MCF 10A (cell line): ENCODE data around the gene HECTD4. TPM values are rescaled to one million over a fixed set of nuclear protein-coding genes. Genes with fewer than 3 reads are reported as not detected.
"Not testable (repeated sequence)": the region's sequence is repeated elsewhere in the genome, so short reads cannot be mapped to it uniquely, and the experiment has no call there.

Source experiments
- BruUV-seq: library from RNA; stranded (reverse); fragments of 400-500 nt; replicated peaks from 2 replicates; lab custom pipeline; 2021; lab: Mats Ljungman, UMichigan
- CTCF ChIA-PET: fragments of 300-600 bp; sonication (Branson Sonifier 250); formaldehyde crosslinking; extraction: SDS; loops from one replicate; lab custom pipeline; 2021; ENCODE audit warnings: antibody characterized with exemption, inconsistent platforms; lab: Yijun Ruan, JAX
- POLR2A ChIA-PET: fragments of 300-600, 350-650 bp; sonication (Branson Sonifier 250); formaldehyde crosslinking; extraction: SDS; loops from one replicate; lab custom pipeline; 2020; ENCODE audit warnings: antibody characterized with exemption, inconsistent platforms; lab: Yijun Ruan, JAX
- DNase-seq: peaks from one replicate; pipeline ENCODE4 v3.0.0-alpha.2; 2018; ENCODE audit not compliant: unreplicated experiment
- H3K27ac Mint-ChIP-seq: one replicate; pipeline ENCODE4 v1.8.0; 2022; ENCODE audit warnings: mild to moderate bottlenecking, low read depth, mixed read lengths; ENCODE audit not compliant: unreplicated experiment
- H3K27me3 Mint-ChIP-seq: one replicate; pipeline ENCODE4 v1.8.0; 2022; ENCODE audit warnings: mixed read lengths; ENCODE audit not compliant: insufficient read depth, unreplicated experiment
- H3K36me3 Mint-ChIP-seq: one replicate; pipeline ENCODE4 v1.8.0; 2022; ENCODE audit warnings: mild to moderate bottlenecking, moderate library complexity, mixed read lengths; ENCODE audit not compliant: insufficient read depth, unreplicated experiment
- H3K4me1 Mint-ChIP-seq: one replicate; pipeline ENCODE4 v1.8.0; 2022; ENCODE audit warnings: mixed read lengths; ENCODE audit not compliant: insufficient read depth, unreplicated experiment
- H3K4me3 Mint-ChIP-seq: one replicate; pipeline ENCODE4 v1.8.0; 2022; ENCODE audit warnings: mild to moderate bottlenecking, moderate library complexity, mixed read lengths; ENCODE audit not compliant: unreplicated experiment
- H3K9me3 Mint-ChIP-seq: one replicate; pipeline ENCODE4 v1.8.0; 2022; ENCODE audit warnings: mixed read lengths; ENCODE audit not compliant: unreplicated experiment
- intact Hi-C: fragments of 100-400 bp; cut with micrococcal nuclease; formaldehyde crosslinking; loops from 2 replicates; pipeline ENCODE4 v1.14.1; 2022
- total RNA-seq: library from RNA; stranded (reverse); gene quantifications from 2 replicates; pipeline ENCODE4 v1.2.3, GENCODE V29; 2022
- TF ChIP-seq, protein P1 (sequence below): fragments of 200-600 bp; IDR thresholded peaks from one replicate; pipeline ENCODE4 v1.8.0; 2022; ENCODE audit warnings: antibody characterized with exemption, mild to moderate bottlenecking; ENCODE audit not compliant: unreplicated experiment

HECTD4 gene
- total RNA-seq, 1 experiment from 2014 or later = 35.2 TPM

DNA sequence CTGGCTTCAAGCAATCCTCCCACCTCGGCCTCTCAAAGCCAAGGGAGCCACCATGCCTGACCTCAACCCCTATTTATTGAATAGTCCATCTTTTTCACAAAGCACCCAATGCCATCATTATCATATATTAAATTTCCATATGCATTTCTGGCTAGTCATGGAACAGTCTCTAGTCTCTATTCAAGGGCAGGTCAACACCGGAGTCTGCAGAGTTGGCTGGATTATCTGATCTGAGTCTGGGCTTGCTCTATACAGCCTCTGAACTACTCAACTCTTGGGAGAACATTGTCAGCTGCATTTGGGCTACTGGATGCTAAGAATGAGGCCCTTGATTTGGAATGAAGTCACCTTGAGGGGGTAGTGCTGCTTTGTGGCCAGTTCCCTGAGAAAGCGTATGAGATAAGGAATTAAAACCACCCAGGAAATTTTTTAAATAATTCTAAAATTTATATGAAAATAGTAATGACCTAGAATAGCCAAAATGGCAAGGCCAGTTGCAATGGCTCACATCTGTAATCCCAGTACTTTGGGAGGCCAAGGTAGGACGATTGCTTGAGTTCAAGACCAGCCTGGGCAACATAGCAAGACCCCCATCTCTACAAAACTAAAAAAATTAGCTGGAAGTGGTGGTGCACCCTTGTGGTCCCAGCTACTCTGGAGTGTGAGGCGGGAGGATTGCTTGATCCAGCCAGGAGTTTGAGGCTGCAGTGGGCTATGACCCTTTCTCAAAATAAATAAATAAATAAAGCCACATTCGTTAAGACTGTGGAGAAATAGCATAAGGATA lies 266.8 kb downstream of the HECTD4 start:
- Mint-ChIP-seq H3K9me3 (no peaks in the 10 kb centered on the region), H3K27ac (no peak overlapping the region), H3K27me3 (no peaks in the 10 kb centered on the region), H3K4me1 (peaks cover 18% of the 10 kb centered on the region), H3K4me3 (no peak overlapping the region), H3K36me3 (no peaks in the 10 kb centered on the region)
- CTCF ChIA-PET = interaction anchor here (0.8 to 6.0 kb wide), 2 partner anchors 9 to 79 kb away, joined by 4 to 95 read pairs; partner anchors contain the start of gene TRAFD1
- TF ChIP-seq, protein P1, sequence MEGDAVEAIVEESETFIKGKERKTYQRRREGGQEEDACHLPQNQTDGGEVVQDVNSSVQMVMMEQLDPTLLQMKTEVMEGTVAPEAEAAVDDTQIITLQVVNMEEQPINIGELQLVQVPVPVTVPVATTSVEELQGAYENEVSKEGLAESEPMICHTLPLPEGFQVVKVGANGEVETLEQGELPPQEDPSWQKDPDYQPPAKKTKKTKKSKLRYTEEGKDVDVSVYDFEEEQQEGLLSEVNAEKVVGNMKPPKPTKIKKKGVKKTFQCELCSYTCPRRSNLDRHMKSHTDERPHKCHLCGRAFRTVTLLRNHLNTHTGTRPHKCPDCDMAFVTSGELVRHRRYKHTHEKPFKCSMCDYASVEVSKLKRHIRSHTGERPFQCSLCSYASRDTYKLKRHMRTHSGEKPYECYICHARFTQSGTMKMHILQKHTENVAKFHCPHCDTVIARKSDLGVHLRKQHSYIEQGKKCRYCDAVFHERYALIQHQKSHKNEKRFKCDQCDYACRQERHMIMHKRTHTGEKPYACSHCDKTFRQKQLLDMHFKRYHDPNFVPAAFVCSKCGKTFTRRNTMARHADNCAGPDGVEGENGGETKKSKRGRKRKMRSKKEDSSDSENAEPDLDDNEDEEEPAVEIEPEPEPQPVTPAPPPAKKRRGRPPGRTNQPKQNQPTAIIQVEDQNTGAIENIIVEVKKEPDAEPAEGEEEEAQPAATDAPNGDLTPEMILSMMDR = no peak
- POLR2A ChIA-PET = interaction anchor here (0.7 to 13.8 kb wide), 2 partner anchors 8 to 11 kb away, joined by 3 to 530 read pairs; partner anchors contain the start of gene TRAFD1
- BruUV-seq = no TSS peak
- intact Hi-C loops = no loop called here
- no peak for DNase-seq

DNA sequence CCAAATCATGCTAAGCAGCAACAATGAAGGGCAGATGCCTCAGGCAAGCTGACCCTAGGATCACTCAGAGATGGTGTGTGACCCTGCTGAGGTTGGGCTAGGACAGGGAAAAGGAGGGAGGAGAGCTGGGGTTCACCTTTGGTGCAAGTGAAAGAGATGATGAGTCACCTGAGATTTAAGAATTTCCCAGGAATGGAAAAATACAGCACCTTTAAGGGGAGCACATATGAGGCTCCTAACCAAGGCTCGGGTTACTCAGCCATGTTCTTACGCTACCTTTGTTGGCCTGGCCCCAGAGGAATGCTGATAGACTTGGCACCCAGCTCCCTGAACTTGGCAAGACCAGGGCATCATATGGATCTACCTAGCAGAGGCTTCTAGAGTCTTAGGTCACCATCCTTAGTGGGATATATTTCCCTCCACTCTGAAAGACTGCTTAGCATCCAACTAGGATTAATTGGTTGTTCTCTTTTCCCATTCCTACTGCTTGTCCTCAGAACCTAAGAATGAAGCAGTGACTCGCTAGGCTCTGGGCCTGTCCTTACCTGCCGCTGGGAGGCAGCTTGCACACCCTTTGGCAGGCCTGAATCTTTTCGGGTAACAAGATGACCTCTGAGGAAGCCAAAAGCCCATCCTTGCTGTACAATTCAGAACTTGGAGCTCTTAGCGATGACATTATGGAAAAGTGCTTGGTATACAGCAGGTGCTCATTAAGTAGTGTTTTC lies 269.7 kb downstream of the HECTD4 start:
- DNase-seq = peak; percentile 96
- CTCF ChIA-PET = interaction anchor here (0.5 to 6.0 kb wide), 15 partner anchors 12 to 432 kb away, joined by 3 to 95 read pairs (median 3); partner anchors contain the start of gene TRAFD1
- intact Hi-C loops = loop anchor here (1.0 kb wide), 1 partner anchor 275 kb away; no protein-coding TSS in a partner anchor
- BruUV-seq = no TSS peak
- POLR2A ChIA-PET = interaction anchor here (1.0 to 13.8 kb wide), 10 partner anchors 13 to 276 kb away, joined by 3 to 530 read pairs (median 4); partner anchors contain the start of gene TRAFD1
- TF ChIP-seq, protein P1 = no peak
- Mint-ChIP-seq H3K27ac (peak overlapping the region; percentile 79), H3K36me3 (no peaks in the 10 kb centered on the region), H3K4me3 (peak overlapping the region; percentile 8), H3K27me3 (no peaks in the 10 kb centered on the region), H3K9me3 (no peaks in the 10 kb centered on the region), H3K4me1 (peaks cover 19% of the 10 kb centered on the region)

DNA sequence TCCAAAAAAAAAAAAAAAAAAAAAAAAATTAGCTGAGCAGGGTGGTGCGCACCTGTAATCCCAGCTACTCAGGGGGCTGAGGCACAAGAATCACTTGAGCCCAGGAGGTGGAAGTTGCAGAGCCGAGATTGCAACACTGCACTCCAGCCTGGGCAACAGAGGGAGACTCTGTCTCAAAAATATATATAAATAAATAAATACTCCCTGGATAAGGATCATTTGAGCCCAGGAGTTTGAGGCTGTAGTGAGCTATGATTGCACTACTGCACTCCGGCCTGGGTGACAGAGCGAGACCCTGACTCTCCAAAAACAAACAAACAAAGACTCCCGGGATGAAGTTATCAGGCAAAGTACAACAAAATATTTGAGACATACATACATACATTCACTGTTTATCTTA lies 270.3 kb downstream of the HECTD4 start:
- peak; percentile 63 for DNase-seq
- TF ChIP-seq, protein P1 = no peak
- ChIA-PET POLR2A (interaction anchor here (0.6 to 13.8 kb wide), 11 partner anchors 13 to 307 kb away, joined by 3 to 530 read pairs (median 4); partner anchors contain the start of genes PTPN11 and TRAFD1), CTCF (interaction anchor here (0.6 to 6.0 kb wide), 10 partner anchors 13 to 299 kb away, joined by 3 to 95 read pairs (median 4); partner anchors contain the start of gene TRAFD1)
- Mint-ChIP-seq H3K27ac (peak overlapping the region; percentile 79), H3K36me3 (peaks cover 5% of the 10 kb centered on the region), H3K9me3 (no peaks in the 10 kb centered on the region), H3K27me3 (no peaks in the 10 kb centered on the region), H3K4me3 (peak overlapping the region; percentile 8), H3K4me1 (peaks cover 21% of the 10 kb centered on the region)
- intact Hi-C loops = loop anchor here (1.0 kb wide), 1 partner anchor 275 kb away; no protein-coding TSS in a partner anchor
- no TSS peak for BruUV-seq

DNA sequence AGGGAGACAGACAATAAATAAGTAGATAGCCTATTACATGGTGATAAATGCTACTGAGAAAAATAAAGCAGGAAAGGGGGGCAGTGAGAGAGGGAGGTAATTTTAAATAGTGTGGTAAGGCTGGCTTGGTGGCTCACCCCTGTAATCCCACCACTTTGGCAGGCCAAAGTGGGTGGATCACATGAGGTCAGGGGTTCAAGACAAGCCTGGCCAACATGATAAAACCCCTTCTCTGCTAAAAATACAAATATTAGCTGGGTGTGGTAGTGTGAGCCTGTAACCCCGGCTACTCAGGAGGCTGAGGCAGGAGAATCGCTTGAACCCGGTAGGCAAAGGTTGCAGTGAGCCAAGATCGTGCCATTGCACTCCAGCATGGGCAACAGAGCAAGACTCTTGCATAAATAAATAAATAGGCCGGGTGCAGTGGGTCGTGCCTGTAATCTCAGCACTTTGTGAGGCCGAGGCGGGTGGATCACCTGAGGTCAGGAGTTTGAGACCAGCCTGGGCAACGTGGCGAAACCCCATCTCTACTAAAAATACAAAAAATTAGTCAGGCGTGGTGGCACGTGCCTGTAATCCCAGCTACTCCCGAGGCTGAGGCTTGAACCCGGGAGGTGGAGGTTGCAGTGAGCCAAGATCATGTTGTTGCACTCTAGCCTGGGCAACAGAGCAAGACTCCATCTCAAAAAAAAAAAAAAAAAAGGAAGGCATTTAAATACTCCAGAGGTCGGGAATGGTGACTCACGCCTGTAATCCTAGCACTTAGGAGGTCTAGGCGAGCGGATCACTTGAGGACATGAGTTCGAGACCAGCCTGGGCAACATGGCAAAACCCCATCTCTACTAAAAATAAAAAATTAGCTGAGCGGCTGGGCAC lies 271.2 kb downstream of the HECTD4 start:
- H3K4me3 Mint-ChIP-seq, H3K9me3 Mint-ChIP-seq, DNase-seq, H3K27ac Mint-ChIP-seq, intact Hi-C loops, H3K27me3 Mint-ChIP-seq, BruUV-seq: not testable (repeated sequence)
- H3K4me1 Mint-ChIP-seq = peaks cover 16% of the 10 kb centered on the region
- CTCF ChIA-PET = interaction anchor here (0.6 to 6.0 kb wide), 6 partner anchors 14 to 276 kb away, joined by 3 to 95 read pairs (median 4); partner anchors contain the start of gene TRAFD1
- peaks cover 11% of the 10 kb centered on the region for H3K36me3 Mint-ChIP-seq
- POLR2A ChIA-PET = interaction anchor here (0.8 to 13.8 kb wide), 3 partner anchors 15 to 41 kb away, joined by 3 to 530 read pairs (median 4); partner anchors contain the start of gene TRAFD1
